Loucy (cell line): Measurements from ENCODE around the gene GOLGA6D.
"Not testable (repeated sequence)": the region's sequence is repeated elsewhere in the genome, so short reads cannot be mapped to it uniquely, and the experiment has no call there.

ENCODE experiments used
- H2AFZ ChIP-seq: fragments of 200-600 bp; sonication (generic); 2 replicates; pipeline ENCODE4 v1.6.0; 2016; ENCODE audit warnings: antibody characterized with exemption, mild to moderate bottlenecking, low read length, moderate library complexity
- H3F3A ChIP-seq: fragments of 200-600 bp; 2 replicates; pipeline ENCODE4 v1.6.0; 2016; ENCODE audit warnings: antibody characterized with exemption, low read depth, mild to moderate bottlenecking
- H3K27me3 ChIP-seq: fragments of 200-600 bp; sonication (generic); 2 replicates; pipeline ENCODE4 v1.6.1; 2014; ENCODE audit warnings: low read length, mild to moderate bottlenecking; ENCODE audit not compliant: insufficient read depth, poor library complexity, severe bottlenecking
- H3K36me3 ChIP-seq: fragments of 200-600 bp; sonication (generic); 2 replicates; pipeline ENCODE4 v1.6.1; 2016; ENCODE audit warnings: low read length; ENCODE audit not compliant: insufficient read depth
- H3K4me1 ChIP-seq: fragments of 200-600 bp; sonication (generic); 2 replicates; pipeline ENCODE4 v1.5.1; 2014; ENCODE audit warnings: low read length, mild to moderate bottlenecking; ENCODE audit not compliant: insufficient read depth, poor library complexity, severe bottlenecking
- H3K4me2 ChIP-seq: fragments of 200-600 bp; sonication (generic); 2 replicates; pipeline ENCODE4 v1.6.0; 2014; ENCODE audit warnings: antibody characterized with exemption, low read length, low read depth, mild to moderate bottlenecking; ENCODE audit not compliant: poor library complexity, severe bottlenecking
- H3K4me3 ChIP-seq: fragments of 200-600 bp; sonication (generic); 2 replicates; pipeline ENCODE4 v1.5.1; 2014; ENCODE audit warnings: low read length, mild to moderate bottlenecking, mixed read lengths; ENCODE audit not compliant: poor library complexity, severe bottlenecking
- H3K79me2 ChIP-seq: fragments of 200-600 bp; sonication (generic); 2 replicates; pipeline ENCODE4 v1.6.1; 2014; ENCODE audit warnings: low read length; ENCODE audit not compliant: insufficient read depth
- H3K9ac ChIP-seq: fragments of 200-600 bp; sonication (generic); 2 replicates; pipeline ENCODE4 v1.6.0; 2014; ENCODE audit warnings: mild to moderate bottlenecking, low read depth, low read length, moderate library complexity; ENCODE audit not compliant: poor library complexity, severe bottlenecking
- H3K9me2 ChIP-seq: fragments of 200-600 bp; sonication (generic); replicated peaks from 2 replicates; pipeline ENCODE4 v1.6.1; 2016; ENCODE audit warnings: low read depth, low read length, mixed read lengths
- H3K9me3 ChIP-seq: fragments of 200-600 bp; sonication (generic); 2 replicates; pipeline ENCODE4 v1.6.1; 2014; ENCODE audit warnings: mild to moderate bottlenecking, antibody characterized with exemption, low read length, low read depth; ENCODE audit not compliant: insufficient read depth
- H4K20me1 ChIP-seq: fragments of 200-600 bp; sonication (generic); 2 replicates; pipeline ENCODE4 v1.6.0; 2014; ENCODE audit warnings: antibody characterized with exemption, low read length, mild to moderate bottlenecking; ENCODE audit not compliant: insufficient read depth, poor library complexity, severe bottlenecking
- EZH2phosphoT487 ChIP-seq: fragments of 200-600 bp; IDR thresholded peaks from 2 replicates; pipeline ENCODE4 v1.6.1; 2018; ENCODE audit warnings: antibody characterized with exemption, mild to moderate bottlenecking, moderate library complexity, borderline replicate concordance
- TF ChIP-seq, protein P1 (sequence below): fragments of 200-600 bp; sonication (generic); conservative IDR thresholded peaks from 2 replicates; pipeline ENCODE4 v1.5.1; 2014; ENCODE audit warnings: mild to moderate bottlenecking, antibody characterized with exemption, low read length

The GOLGA6D gene

DNA sequence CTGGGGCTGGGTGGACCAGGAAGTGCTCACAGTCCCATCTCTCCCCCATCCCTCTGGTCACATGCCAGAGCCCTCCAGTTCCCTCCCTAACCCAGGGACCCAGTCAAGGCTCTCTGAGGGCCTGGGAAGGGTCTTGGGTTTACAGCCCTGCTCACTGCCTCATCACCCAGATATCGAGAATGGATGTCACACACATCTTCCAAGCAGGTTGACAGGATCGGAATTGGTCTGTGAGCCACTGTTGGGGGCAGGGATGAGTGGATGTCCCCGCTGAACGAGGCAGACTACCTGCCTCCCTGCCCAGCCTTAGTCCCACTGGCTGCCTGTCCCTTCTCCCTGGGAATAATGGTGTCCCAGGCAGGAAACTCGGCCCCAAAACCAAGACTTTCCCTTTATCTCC, 44.5 kb upstream of the GOLGA6D start:
- no peaks in the 10 kb centered on the region for H3K9me3 ChIP-seq
- no peaks in the 10 kb centered on the region for H4K20me1 ChIP-seq
- no peaks in the 10 kb centered on the region for H3K4me1 ChIP-seq
- H3K36me3 ChIP-seq: no peaks in the 10 kb centered on the region
- H3K27me3 ChIP-seq: no peaks in the 10 kb centered on the region
- no peak overlapping the region for H3K4me3 ChIP-seq
- H3K79me2 ChIP-seq: no peaks in the 10 kb centered on the region
- no peak overlapping the region for H3K4me2 ChIP-seq
- no peak overlapping the region for H2AFZ ChIP-seq
- H3F3A ChIP-seq: no peaks in the 10 kb centered on the region
- no peak overlapping the region for H3K9ac ChIP-seq
- no peaks in the 10 kb centered on the region for H3K9me2 ChIP-seq
- TF ChIP-seq EZH2phosphoT487: no peak
- TF ChIP-seq, protein P1, sequence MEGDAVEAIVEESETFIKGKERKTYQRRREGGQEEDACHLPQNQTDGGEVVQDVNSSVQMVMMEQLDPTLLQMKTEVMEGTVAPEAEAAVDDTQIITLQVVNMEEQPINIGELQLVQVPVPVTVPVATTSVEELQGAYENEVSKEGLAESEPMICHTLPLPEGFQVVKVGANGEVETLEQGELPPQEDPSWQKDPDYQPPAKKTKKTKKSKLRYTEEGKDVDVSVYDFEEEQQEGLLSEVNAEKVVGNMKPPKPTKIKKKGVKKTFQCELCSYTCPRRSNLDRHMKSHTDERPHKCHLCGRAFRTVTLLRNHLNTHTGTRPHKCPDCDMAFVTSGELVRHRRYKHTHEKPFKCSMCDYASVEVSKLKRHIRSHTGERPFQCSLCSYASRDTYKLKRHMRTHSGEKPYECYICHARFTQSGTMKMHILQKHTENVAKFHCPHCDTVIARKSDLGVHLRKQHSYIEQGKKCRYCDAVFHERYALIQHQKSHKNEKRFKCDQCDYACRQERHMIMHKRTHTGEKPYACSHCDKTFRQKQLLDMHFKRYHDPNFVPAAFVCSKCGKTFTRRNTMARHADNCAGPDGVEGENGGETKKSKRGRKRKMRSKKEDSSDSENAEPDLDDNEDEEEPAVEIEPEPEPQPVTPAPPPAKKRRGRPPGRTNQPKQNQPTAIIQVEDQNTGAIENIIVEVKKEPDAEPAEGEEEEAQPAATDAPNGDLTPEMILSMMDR: no peak

DNA sequence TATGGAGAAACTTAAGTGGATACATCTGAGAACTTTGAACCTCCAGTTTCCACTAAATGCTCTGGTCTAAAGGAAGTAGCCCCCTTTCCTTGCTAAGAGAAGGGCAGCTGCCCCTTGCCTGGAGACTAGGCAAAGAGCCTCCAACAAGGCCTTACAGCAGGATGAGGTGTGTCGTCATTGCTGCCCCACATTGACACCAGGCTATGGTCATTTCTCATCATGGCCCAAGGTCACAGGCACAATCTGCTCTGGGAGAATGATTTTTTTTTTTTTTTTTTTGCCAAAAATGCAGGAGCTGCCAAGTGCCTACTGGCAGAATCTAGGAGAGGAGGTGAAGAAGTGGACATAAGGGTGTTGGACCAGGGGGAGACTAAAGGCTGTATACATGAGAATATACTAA, 36.9 kb upstream of the GOLGA6D start:
- H3K4me1 ChIP-seq, H4K20me1 ChIP-seq, H2AFZ ChIP-seq, H3K9me2 ChIP-seq, H3K4me2 ChIP-seq, H3K9ac ChIP-seq, H3K79me2 ChIP-seq, H3F3A ChIP-seq, H3K27me3 ChIP-seq, H3K9me3 ChIP-seq, H3K36me3 ChIP-seq, H3K4me3 ChIP-seq: not testable (repeated sequence)

DNA sequence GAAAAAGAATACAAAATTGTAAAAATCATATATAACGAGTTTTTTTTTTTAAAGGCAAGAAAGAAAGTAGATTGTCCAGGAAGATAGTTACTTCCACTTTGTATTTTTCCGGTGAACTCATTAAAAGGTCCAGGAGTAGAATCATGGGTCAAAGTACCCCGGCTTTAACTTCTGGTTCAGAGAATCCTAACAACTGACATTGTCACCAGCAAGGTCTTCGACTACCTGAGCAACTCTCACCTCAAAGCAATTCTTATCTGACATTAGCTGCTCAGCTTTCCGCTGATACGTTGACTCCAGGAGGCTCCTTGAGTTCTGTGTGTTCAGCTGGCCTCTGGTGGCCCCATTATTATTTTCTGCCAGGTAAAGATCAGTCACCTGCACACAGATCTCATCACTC, 33.6 kb upstream of the GOLGA6D start:
- H2AFZ ChIP-seq, H3K9me3 ChIP-seq, H3K4me3 ChIP-seq, H3F3A ChIP-seq, H3K79me2 ChIP-seq, H3K9ac ChIP-seq, H3K27me3 ChIP-seq, H3K4me2 ChIP-seq, H4K20me1 ChIP-seq, H3K4me1 ChIP-seq, H3K36me3 ChIP-seq, H3K9me2 ChIP-seq: not testable (repeated sequence)

DNA sequence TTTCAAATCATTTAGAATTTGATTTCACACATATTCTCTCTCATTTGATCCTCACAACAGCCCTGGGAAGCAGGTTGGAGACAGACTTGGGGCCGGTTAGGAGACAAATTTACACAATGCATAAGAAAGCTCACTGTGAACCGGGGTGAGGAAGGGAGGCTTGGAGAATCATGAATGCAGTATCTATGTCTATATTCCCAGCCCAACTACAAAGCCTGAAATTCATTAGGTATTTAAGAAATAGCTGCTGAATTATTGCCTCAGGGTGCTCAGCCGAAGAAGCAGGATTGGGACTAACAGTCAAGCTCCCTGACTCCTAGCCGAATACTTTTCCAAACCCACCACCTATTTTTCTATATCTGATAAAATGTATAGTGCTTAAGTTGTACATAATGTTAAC, 32.9 kb upstream of the GOLGA6D start:
- no peak overlapping the region for H3K4me2 ChIP-seq
- TF ChIP-seq, protein P1: no peak
- no peak for TF ChIP-seq EZH2phosphoT487
- H3K9ac ChIP-seq: no peak overlapping the region
- no peaks in the 10 kb centered on the region for H3K9me2 ChIP-seq
- H3K4me1 ChIP-seq: no peaks in the 10 kb centered on the region
- H3K9me3 ChIP-seq: no peaks in the 10 kb centered on the region
- no peaks in the 10 kb centered on the region for H3F3A ChIP-seq
- H3K36me3 ChIP-seq: no peaks in the 10 kb centered on the region
- no peaks in the 10 kb centered on the region for H4K20me1 ChIP-seq
- no peaks in the 10 kb centered on the region for H3K79me2 ChIP-seq
- no peak overlapping the region for H2AFZ ChIP-seq
- H3K27me3 ChIP-seq: no peaks in the 10 kb centered on the region
- no peak overlapping the region for H3K4me3 ChIP-seq

DNA sequence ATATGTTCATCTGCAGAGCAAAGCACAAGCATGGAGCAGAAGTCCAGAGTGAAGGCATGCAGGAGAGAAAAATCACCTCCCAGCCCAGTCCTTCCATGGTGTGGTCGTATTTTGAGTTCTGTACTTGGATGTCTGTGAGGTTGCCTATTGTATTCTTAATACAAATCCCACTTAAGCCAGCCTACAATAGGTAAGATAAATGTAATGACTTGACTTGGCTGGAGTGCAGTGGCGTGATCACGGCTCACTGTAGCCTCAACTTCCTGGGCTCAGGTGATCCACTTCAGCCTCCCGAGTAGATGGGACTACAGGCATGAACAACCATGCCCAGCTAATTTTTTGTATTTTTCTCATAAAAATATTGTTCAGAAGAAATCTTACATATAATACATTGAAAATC, 31.3 kb upstream of the GOLGA6D start:
- not testable (repeated sequence) for H3K79me2 ChIP-seq, H2AFZ ChIP-seq, H3K36me3 ChIP-seq, H3K4me3 ChIP-seq, H3K4me2 ChIP-seq, H3F3A ChIP-seq, H3K4me1 ChIP-seq, H3K9me3 ChIP-seq, H3K9ac ChIP-seq, H3K27me3 ChIP-seq, H4K20me1 ChIP-seq, H3K9me2 ChIP-seq

DNA sequence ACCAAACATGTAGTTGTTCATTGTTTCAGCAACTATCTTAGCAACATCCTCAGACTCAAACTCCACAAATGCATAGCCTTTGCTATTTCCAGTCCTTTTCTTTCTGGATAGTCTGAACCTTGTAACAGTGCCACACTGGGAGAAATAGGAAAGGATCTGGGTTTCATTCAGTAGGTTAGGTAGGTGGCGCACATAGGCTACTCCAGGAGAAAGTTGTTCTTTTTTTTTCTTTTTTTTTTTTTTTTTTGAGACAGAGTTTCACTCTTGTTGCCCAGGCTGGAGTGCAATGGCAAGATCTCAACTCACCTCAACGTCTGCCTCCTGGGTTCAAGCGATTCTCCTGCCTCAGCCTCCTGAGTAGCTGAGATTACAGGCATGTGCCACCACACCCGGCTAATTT, 30.4 kb upstream of the GOLGA6D start:
- not testable (repeated sequence) for H3K27me3 ChIP-seq, H3K9ac ChIP-seq, H3K9me3 ChIP-seq, H3K9me2 ChIP-seq, H3K79me2 ChIP-seq, H4K20me1 ChIP-seq, H3F3A ChIP-seq, H3K4me1 ChIP-seq, H3K4me2 ChIP-seq, H2AFZ ChIP-seq, H3K4me3 ChIP-seq, H3K36me3 ChIP-seq
